ENCODE data around the gene ASAP2. TPM values are rescaled to one million over a fixed set of nuclear protein-coding genes. Genes with fewer than 3 reads are reported as not detected.

The ASAP2 gene
- total RNA-seq, 4 donors from 2014 or later: 33.2 to 62.1 (median 54.5) TPM

GRCh38 chr2:9269295-9269694, 62.7 kb downstream of the ASAP2 start:
- no peak for DNase-seq
- Histone ChIP-seq H3K27ac (no peak overlapping the region), H3K27me3 (no peaks in the 10 kb centered on the region), H3K9me3 (no peaks in the 10 kb centered on the region), H3K4me1 (peaks cover under 1 to 16% (median 4%) of the 10 kb centered on the region in 4 donors), H3K4me3 (no peak overlapping the region), H3K36me3 (no peaks in the 10 kb centered on the region)
- in situ Hi-C loops (cut with MboI; ENCODE audit: low pct_ligation_motif_present in 1 of 4, low pct_unique_long_range_greater_than_20kb in 1 of 4, low sequenced_read_pairs in 3 of 4) (no loop called here), intact Hi-C loops (cut with DNase I; ENCODE audit: low total_unique reads) (no loop called here)
- 80 to 89% methylated on average over 1 to 10 of the region's 10 CpGs for WGBS, 2 donors (ENCODE audit: low coverage in 1 of 2)
- TF ChIP-seq POLR2A (IDR thresholded peaks at IDR 0.05) (no peak), EP300 (IDR thresholded peaks at IDR 0.05; ENCODE audit: low read depth) (no peak), POLR2AphosphoS5 (IDR thresholded peaks at IDR 0.05) (no peak), CTCF (IDR thresholded peaks at IDR 0.05) (no peak)

- Histone ChIP-seq H3K4me3 (no peak overlapping the region), H3K36me3 (no peaks in the 10 kb centered on the region), H3K27ac (no peak overlapping the region), H3K9me3 (no peaks in the 10 kb centered on the region), H3K27me3 (no peaks in the 10 kb centered on the region), H3K4me1 (peaks cover 4 to 19% (median 9%) of the 10 kb centered on the region in 4 donors)
- intact Hi-C loops (cut with DNase I; ENCODE audit: low total_unique reads) (no loop called here), in situ Hi-C loops (cut with MboI; ENCODE audit: low pct_ligation_motif_present in 1 of 4, low pct_unique_long_range_greater_than_20kb in 1 of 4, low sequenced_read_pairs in 3 of 4) (no loop called here)
- 75 to 81% methylated on average over 2 to 8 of the region's 8 CpGs for WGBS, 2 donors (ENCODE audit: low coverage in 1 of 2)
- DNase-seq: no peak
- TF ChIP-seq POLR2A (IDR thresholded peaks at IDR 0.05) (no peak), EP300 (IDR thresholded peaks at IDR 0.05; ENCODE audit: low read depth) (no peak), POLR2AphosphoS5 (IDR thresholded peaks at IDR 0.05) (no peak), CTCF (IDR thresholded peaks at IDR 0.05) (no peak)
Observed at GRCh38 chr2:9269695-9270360, 63.2 kb downstream of the ASAP2 start.

- no peaks in the 10 kb centered on the region for H3K36me3 ChIP-seq
- intact Hi-C loops (cut with DNase I; ENCODE audit: low total_unique reads): no loop called here
- 53 to 72% methylated on average over 4 to 5 of the region's 5 CpGs for WGBS, 2 donors (ENCODE audit: low coverage in 1 of 2)
- H3K9me3 ChIP-seq: no peaks in the 10 kb centered on the region
- H3K27ac ChIP-seq: no peak overlapping the region
- TF ChIP-seq POLR2AphosphoS5 (IDR thresholded peaks at IDR 0.05): no peak
- no peak for TF ChIP-seq POLR2A (IDR thresholded peaks at IDR 0.05)
- TF ChIP-seq CTCF (IDR thresholded peaks at IDR 0.05): no peak
- TF ChIP-seq EP300 (IDR thresholded peaks at IDR 0.05; ENCODE audit: low read depth): no peak
- H3K27me3 ChIP-seq: no peaks in the 10 kb centered on the region
- H3K4me1 ChIP-seq: peaks cover 11 to 31% (median 17%) of the 10 kb centered on the region in 4 donors
- no peak overlapping the region for H3K4me3 ChIP-seq
- no peak for DNase-seq
- in situ Hi-C loops (cut with MboI; ENCODE audit: low pct_ligation_motif_present in 1 of 4, low pct_unique_long_range_greater_than_20kb in 1 of 4, low sequenced_read_pairs in 3 of 4): no loop called here
Observed at GRCh38 chr2:9271091-9271490, 64.5 kb downstream of the ASAP2 start.

- Histone ChIP-seq H3K4me3 (no peak overlapping the region), H3K27ac (no peak overlapping the region), H3K4me1 (peaks cover 11 to 33% (median 17%) of the 10 kb centered on the region in 4 donors), H3K36me3 (no peaks in the 10 kb centered on the region), H3K9me3 (no peaks in the 10 kb centered on the region), H3K27me3 (no peaks in the 10 kb centered on the region)
- in situ Hi-C loops (cut with MboI; ENCODE audit: low pct_ligation_motif_present in 1 of 4, low pct_unique_long_range_greater_than_20kb in 1 of 4, low sequenced_read_pairs in 3 of 4) (no loop called here), intact Hi-C loops (cut with DNase I; ENCODE audit: low total_unique reads) (no loop called here)
- TF ChIP-seq EP300 (IDR thresholded peaks at IDR 0.05; ENCODE audit: low read depth) (no peak), CTCF (IDR thresholded peaks at IDR 0.05) (no peak), POLR2AphosphoS5 (IDR thresholded peaks at IDR 0.05) (no peak), POLR2A (IDR thresholded peaks at IDR 0.05) (no peak)
- DNase-seq: no peak
- WGBS, 2 donors (ENCODE audit: low coverage in 1 of 2): 79 to 90% methylated on average over 5 of the region's 5 CpGs
Observed at GRCh38 chr2:9271691-9272090, 65.1 kb downstream of the ASAP2 start.

All from transverse colon (tissue), 4 donors.